Measurements from ENCODE around the gene RNF123.

RNF123 gene

GRCh38 chr3:49652903-49653415 lies 36.4 kb upstream of the RNF123 start:
- Histone ChIP-seq H3K4me1 (ENCODE audit: insufficient read depth, low read length, severe bottlenecking) (no peaks in the 10 kb centered on the region), H3K9me3 (ENCODE audit: low read length) (no peaks in the 10 kb centered on the region), H2AFZ (ENCODE audit: low read length) (no peak overlapping the region), H3K9ac (ENCODE audit: low read length) (no peak overlapping the region), H3F3A (ENCODE audit: insufficient read depth, low read length) (no peaks in the 10 kb centered on the region), H3K36me3 (ENCODE audit: insufficient read depth, low read length) (no peaks in the 10 kb centered on the region), H3K27ac (ENCODE audit: low read depth, low read length, poor library complexity, severe bottlenecking) (no peak overlapping the region), H3K4me2 (ENCODE audit: low read length) (no peak overlapping the region), H4K20me1 (ENCODE audit: insufficient read depth, low read length) (no peaks in the 10 kb centered on the region), H3K4me3 (ENCODE audit: low read depth, low read length, poor library complexity, severe bottlenecking) (no peak overlapping the region), H3K9me2 (ENCODE audit: low read depth, low read length) (no peaks in the 10 kb centered on the region), H3K27me3 (ENCODE audit: insufficient read depth, low read length) (peaks cover 3% of the 10 kb centered on the region; the same call in 1 of the 2 replicates), H3K79me2 (ENCODE audit: insufficient read depth, low read length) (no peaks in the 10 kb centered on the region)
- TF ChIP-seq CTCF (IDR thresholded peaks at IDR 0.05; ENCODE audit: low read length) (no peak), EZH2 (IDR thresholded peaks at IDR 0.05; ENCODE audit: borderline replicate concordance, low read length) (no peak)

DNA sequence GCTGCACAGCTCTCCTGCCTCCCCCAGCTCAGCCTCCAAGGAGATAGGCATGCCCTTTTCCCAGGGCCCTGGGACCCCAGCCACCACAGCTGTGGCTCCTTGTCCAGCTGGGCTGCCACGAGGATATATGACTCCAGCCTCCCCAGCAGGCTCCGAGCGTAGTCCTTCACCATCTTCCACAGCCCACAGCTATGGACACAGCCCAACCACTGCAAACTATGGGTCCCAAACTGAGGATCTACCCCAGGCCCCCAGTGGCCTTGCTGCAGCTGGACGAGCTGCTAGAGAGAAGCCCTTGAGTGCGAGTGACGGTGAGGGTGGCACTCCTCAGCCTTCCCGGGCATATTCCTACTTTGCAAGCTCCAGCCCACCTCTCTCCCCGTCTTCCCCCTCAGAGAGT lies 35.7 kb upstream of the RNF123 start:
- Histone ChIP-seq H3F3A (ENCODE audit: insufficient read depth, low read length) (no peaks in the 10 kb centered on the region), H3K9me3 (ENCODE audit: low read length) (no peaks in the 10 kb centered on the region), H3K36me3 (ENCODE audit: insufficient read depth, low read length) (no peaks in the 10 kb centered on the region), H3K4me1 (ENCODE audit: insufficient read depth, low read length, severe bottlenecking) (no peaks in the 10 kb centered on the region), H3K4me3 (ENCODE audit: low read depth, low read length, poor library complexity, severe bottlenecking) (no peak overlapping the region), H3K27ac (ENCODE audit: low read depth, low read length, poor library complexity, severe bottlenecking) (no peak overlapping the region), H3K9ac (ENCODE audit: low read length) (no peak overlapping the region), H3K9me2 (ENCODE audit: low read depth, low read length) (no peaks in the 10 kb centered on the region), H4K20me1 (ENCODE audit: insufficient read depth, low read length) (no peaks in the 10 kb centered on the region), H2AFZ (ENCODE audit: low read length) (no peak overlapping the region), H3K27me3 (ENCODE audit: insufficient read depth, low read length) (peaks cover under 1% of the 10 kb centered on the region; the same call in 1 of the 2 replicates), H3K4me2 (ENCODE audit: low read length) (no peak overlapping the region), H3K79me2 (ENCODE audit: insufficient read depth, low read length) (no peaks in the 10 kb centered on the region)
- no peak for TF ChIP-seq CTCF (IDR thresholded peaks at IDR 0.05; ENCODE audit: low read length)
- TF ChIP-seq EZH2 (IDR thresholded peaks at IDR 0.05; ENCODE audit: borderline replicate concordance, low read length): no peak

DNA sequence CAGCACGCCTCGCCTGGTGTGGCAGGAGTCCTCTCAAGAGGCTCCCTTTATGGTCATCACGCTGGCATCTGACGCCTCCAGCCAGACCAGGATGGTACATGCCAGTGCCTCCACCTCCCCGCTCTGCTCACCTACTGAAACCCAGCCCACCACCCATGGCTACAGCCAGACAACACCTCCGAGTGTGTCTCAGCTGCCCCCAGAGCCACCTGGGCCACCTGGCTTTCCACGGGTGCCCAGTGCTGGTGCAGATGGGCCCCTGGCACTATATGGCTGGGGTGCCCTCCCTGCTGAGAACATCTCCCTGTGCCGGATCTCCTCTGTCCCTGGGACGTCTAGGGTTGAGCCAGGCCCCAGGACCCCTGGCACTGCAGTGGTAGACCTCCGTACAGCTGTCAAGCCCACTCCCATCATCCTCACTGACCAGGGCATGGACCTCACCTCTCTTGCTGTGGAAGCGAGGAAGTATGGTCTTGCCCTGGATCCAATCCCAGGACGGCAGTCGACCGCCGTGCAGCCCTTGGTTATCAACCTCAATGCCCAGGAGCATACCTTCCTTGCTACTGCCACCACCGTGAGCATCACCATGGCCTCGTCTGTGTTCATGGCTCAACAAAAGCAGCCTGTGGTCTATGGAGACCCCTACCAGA lies 35.1 kb upstream of the RNF123 start:
- Histone ChIP-seq H3K9me2 (ENCODE audit: low read depth, low read length) (no peaks in the 10 kb centered on the region), H3K9me3 (ENCODE audit: low read length) (no peaks in the 10 kb centered on the region), H4K20me1 (ENCODE audit: insufficient read depth, low read length) (no peaks in the 10 kb centered on the region), H2AFZ (ENCODE audit: low read length) (no peak overlapping the region), H3K4me3 (ENCODE audit: low read depth, low read length, poor library complexity, severe bottlenecking) (no peak overlapping the region), H3K27ac (ENCODE audit: low read depth, low read length, poor library complexity, severe bottlenecking) (no peak overlapping the region), H3K36me3 (ENCODE audit: insufficient read depth, low read length) (no peaks in the 10 kb centered on the region), H3K27me3 (ENCODE audit: insufficient read depth, low read length) (no peaks in the 10 kb centered on the region; the same call in 1 of the 2 replicates), H3K79me2 (ENCODE audit: insufficient read depth, low read length) (no peaks in the 10 kb centered on the region), H3K9ac (ENCODE audit: low read length) (no peak overlapping the region), H3F3A (ENCODE audit: insufficient read depth, low read length) (no peaks in the 10 kb centered on the region), H3K4me1 (ENCODE audit: insufficient read depth, low read length, severe bottlenecking) (no peaks in the 10 kb centered on the region), H3K4me2 (ENCODE audit: low read length) (no peak overlapping the region)
- TF ChIP-seq EZH2 (IDR thresholded peaks at IDR 0.05; ENCODE audit: borderline replicate concordance, low read length) (no peak), CTCF (IDR thresholded peaks at IDR 0.05; ENCODE audit: low read length) (no peak)

Measured in OCI-LY1 (cell line).